HG03520 (cell line): ENCODE measurements around the gene DEGS2.

ENCODE experiments used
- ATAC-seq: cut with Tn5 transposase; IDR thresholded peaks from one replicate; pipeline ENCODE4 v1.9.1; 2021; ENCODE audit warnings: mild to moderate bottlenecking, moderate library complexity; ENCODE audit not compliant: unreplicated experiment

Gene DEGS2

GRCh38 chr14:100115726-100116125 lies 43.7 kb downstream of the DEGS2 start:
- no peak for ATAC-seq

GRCh38 chr14:100115236-100115635 lies 44.2 kb downstream of the DEGS2 start:
- no peak for ATAC-seq

- ATAC-seq, result no peak
Observed at GRCh38 chr14:100114109-100114765, 45.2 kb downstream of the DEGS2 start.

- ATAC-seq, result no peak
Observed at GRCh38 chr14:100111931-100112704, 47.3 kb downstream of the DEGS2 start.

- no peak for ATAC-seq
Observed at GRCh38 chr14:100110816-100111215, 48.6 kb downstream of the DEGS2 start.

- ATAC-seq, result no peak
Observed at GRCh38 chr14:100109594-100109955, 49.9 kb downstream of the DEGS2 start.

- ATAC-seq, result no peak
Observed at GRCh38 chr14:100108840-100109593, 50.4 kb downstream of the DEGS2 start.

- ATAC-seq, result peak; percentile 65
Observed at GRCh38 chr14:100108042-100108825, 51.2 kb downstream of the DEGS2 start.

- ATAC-seq, result no peak
Observed at GRCh38 chr14:100107236-100107635, 52.2 kb downstream of the DEGS2 start.

GRCh38 chr14:100106250-100107112 lies 53.0 kb downstream of the DEGS2 start:
- ATAC-seq, result no peak

- no peak for ATAC-seq
Observed at GRCh38 chr14:100105357-100106169, 53.9 kb downstream of the DEGS2 start.

- ATAC-seq, result no peak
Observed at GRCh38 chr14:100104523-100105300, 54.7 kb downstream of the DEGS2 start.

- no peak for ATAC-seq
Observed at GRCh38 chr14:100104006-100104352, 55.5 kb downstream of the DEGS2 start.

GRCh38 chr14:100103250-100104005 lies 56.0 kb downstream of the DEGS2 start:
- ATAC-seq, result no peak

GRCh38 chr14:100102156-100102785 lies 57.2 kb downstream of the DEGS2 start:
- no peak for ATAC-seq

- ATAC-seq, result no peak
Observed at GRCh38 chr14:100100032-100100703, 59.3 kb downstream of the DEGS2 start.

- ATAC-seq, result no peak
Observed at GRCh38 chr14:100098171-100098570, 61.3 kb downstream of the DEGS2 start.
